NCI-H526 (cell line): ENCODE results near the gene FREM3.
"Not testable (repeated sequence)": the region's sequence is repeated elsewhere in the genome, so short reads cannot be mapped to it uniquely, and the experiment has no call there.

Experiments
- DNase-seq, 2 experiments: peaks; one replicate each; lab custom pipeline; 2025; lab: John Stamatoyannopoulos, UW

FREM3 gene

DNA sequence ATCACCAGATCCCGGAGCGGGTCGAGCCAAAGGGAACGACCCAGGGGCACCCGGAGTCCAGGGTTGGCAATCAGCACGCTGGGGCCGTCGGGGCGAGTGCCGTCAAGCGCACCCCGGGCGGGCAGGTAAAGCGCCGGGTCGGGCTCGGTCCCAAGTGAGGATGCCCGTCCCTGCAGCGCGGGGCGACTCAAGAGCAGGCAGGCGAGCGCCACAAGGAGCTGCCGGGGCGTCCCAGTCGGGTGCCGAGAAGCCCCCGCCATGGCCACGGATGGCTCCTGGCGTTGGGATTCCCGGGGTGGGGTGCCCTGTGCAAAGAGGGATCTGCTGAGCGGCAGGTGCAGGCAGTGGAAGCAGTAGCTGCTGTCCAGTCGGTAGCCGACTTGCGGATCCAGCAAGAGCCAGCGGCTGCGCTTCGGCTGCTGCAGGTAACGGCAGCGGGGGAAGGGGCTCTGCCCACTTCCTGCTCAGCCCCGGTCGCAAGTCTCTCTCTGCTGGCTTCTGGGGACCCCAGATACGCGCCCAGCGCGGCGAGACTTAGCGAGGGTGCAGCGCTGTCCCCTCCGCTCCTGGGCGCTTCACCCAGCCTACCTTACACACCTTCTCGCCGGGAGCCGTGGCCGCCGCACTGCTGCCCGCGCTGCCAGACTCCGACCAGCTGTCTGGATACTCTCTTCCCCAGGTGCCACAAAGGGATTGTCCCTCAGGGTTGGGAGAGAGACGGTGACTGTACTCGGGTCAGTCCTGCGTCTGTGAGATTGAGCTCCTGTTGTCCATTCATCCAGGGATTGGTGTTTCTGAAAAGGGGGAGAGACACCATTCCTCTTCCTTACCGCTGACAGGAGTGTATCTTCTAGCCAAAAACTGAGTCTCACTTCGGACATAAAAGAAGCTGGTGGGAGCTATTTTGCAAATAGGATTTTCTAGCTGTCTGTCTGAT, at the start of gene FREM3:
Gene FREM3 (minus strand): TSS at position 260 of the 937 bp plus-strand sequence. CDS start 0 bp downstream, at position 260.
- peak in 1 of 2 experiments; percentile 65 for DNase-seq

DNA sequence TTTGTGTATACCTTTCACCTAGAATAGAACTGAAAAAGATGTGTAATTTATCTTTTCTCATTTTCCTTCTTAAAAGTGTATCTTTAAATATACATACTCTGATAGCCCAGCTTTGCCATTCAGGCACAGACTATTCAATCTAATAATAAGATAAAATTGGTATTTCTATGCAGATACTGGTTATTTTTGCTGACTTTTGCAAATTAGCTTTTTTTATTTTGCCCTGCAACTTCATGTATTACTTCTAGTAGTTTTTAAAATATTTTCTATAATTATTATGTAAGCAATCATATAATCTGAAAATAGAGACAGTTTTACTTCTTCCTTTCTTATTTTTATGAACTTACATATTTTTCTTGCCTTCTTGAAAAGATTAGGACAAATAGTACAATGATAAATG, 45.4 kb upstream of the FREM3 start:
- DNase-seq = no peak

GRCh38 chr4:143743591-143743990, 43.1 kb upstream of the FREM3 start:
- DNase-seq = no peak

- no peak for DNase-seq
Measured at GRCh38 chr4:143742834-143743233, 42.4 kb upstream of the FREM3 start.

DNA sequence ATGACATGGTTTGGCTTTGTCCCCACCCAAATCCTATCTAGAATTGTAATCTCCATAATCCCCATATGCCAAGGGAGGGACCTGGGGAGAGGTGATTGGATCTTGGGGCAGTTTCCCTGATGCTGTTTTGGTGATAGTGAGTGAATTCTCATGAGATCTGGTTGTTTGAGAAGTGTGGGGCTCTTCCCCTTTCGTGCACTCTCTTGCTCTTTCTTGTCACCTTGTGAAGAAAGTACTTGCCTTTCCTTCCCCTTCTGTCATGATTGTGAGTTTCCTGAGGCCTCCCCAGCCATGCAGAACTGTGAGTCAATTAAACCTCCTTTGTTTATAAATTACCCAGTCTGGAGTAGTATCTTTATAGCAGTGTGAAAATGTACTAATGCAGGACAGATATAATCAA, 36.4 kb upstream of the FREM3 start:
- DNase-seq = no peak

- not testable (repeated sequence) for DNase-seq
Measured at GRCh38 chr4:143736061-143736460, 35.6 kb upstream of the FREM3 start.

- DNase-seq = no peak
Measured at GRCh38 chr4:143728166-143728565, 27.7 kb upstream of the FREM3 start.

GRCh38 chr4:143726714-143727113, 26.2 kb upstream of the FREM3 start:
- DNase-seq = no peak

GRCh38 chr4:143721317-143721716, 20.8 kb upstream of the FREM3 start:
- no peak for DNase-seq

- DNase-seq = not testable (repeated sequence)
Measured at GRCh38 chr4:143718748-143719147, 18.3 kb upstream of the FREM3 start.

- DNase-seq = no peak
Measured at GRCh38 chr4:143713955-143714625, 13.6 kb upstream of the FREM3 start.

- no peak for DNase-seq
Measured at GRCh38 chr4:143713553-143713952, 13.1 kb upstream of the FREM3 start.

DNA sequence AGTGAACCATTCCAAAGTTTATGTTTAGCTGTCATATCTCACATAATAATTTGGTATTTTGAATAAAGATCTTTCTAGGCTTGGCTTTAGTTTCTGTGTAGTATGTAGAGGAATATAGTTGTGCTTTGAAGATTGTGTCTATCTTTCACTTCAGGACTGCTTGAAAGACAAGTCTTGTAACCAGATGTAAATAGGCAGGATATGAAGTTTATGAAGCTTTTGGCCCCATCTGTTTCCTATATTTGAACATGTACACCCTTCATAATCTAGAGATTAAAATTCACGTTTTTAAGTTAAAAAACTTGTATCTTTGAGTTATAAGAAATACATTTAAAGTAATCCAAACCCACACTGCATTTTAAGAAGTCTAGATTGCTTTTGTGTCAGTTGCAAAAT, 11.7 kb upstream of the FREM3 start:
- no peak for DNase-seq

DNA sequence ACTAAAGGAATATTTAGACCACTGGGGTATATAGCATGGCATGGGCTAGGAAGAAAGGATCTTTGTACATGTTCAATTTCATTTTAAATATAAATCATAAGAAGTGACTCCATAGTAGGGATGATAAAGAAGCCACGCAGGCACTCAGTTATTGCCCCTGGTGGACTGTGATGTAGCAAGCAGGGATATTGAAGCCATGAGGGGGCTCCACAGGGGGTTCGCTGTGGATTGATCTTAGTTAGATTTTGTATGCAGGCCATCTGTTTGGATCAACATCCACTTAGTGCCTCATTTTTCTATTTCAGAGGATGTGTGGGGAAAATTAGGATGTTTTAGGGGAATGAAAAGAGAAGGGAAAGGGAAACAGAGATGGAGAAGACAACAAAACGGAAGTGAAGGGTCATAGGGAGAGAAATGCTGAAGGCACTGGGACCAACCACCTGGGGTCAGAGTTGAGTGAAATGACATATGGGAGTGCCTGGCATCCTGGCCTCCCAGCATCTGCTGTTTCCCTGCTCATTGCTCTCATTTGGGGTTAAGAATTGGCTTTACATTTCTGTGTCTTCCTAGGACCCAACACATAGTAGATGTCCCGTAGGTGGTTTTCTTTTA, 11.2 kb upstream of the FREM3 start:
- no peak for DNase-seq

- no peak for DNase-seq
Measured at GRCh38 chr4:143701365-143701764, 890 bp upstream of the FREM3 start.

DNA sequence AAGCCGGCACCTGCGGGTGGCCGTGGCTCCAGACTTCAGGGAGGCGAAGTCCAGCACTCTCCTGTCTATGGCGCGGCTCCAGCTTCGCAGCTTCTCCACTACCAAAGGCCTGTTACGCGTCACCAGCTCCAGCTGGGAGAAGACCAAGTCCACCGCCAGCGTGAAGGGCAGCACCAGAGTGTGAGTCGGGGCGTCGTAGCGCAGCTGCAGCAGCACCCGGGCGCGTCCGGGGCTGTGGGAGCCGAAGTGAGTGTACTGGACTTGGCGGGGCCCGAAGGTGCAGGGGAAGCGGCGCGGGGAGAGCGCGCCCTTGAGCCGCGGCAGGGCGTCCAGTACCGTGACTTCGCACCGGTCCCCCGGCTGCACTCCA, 444 bp downstream of the FREM3 start:
- DNase-seq = peak; percentile 7 to 64

DNA sequence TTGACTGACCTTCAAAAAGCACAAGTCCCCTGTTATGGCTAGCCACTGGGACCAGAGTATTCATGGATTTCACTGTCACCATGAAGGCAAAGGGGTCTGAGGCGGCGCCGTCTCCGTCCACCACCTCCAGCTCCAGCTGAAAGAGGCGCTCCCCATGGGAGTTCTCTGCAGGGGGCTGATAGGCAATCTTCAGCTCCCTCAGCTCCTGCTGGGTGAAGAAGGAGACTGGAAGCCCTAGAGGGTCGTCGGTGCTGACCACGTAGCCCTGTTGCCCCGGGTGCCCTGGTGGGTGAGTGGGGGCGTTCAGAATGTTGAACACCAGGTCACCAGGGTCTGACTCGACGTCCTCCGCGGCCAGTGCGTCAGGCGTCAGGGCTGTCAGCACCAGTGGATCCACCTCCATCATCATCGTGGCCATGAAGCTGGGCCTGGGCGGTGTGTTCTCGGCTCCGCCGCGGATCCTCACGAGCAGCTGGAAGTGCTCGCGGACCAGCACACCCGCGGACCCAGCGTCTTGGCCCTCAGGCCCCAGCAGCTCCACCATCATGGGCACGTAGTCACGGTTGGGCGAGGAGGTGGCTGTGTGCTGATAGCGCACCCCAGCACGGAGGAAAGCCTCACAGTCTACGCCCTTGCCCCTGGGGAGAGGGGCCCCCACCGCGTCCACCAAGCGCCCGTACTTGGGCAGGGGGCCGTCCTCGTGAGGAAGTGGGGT, 987 bp downstream of the FREM3 start:
- no peak for DNase-seq

GRCh38 chr4:143693856-143694255, 6.6 kb downstream of the FREM3 start:
- no peak for DNase-seq

GRCh38 chr4:143692241-143692640, 8.2 kb downstream of the FREM3 start:
- DNase-seq = no peak

DNA sequence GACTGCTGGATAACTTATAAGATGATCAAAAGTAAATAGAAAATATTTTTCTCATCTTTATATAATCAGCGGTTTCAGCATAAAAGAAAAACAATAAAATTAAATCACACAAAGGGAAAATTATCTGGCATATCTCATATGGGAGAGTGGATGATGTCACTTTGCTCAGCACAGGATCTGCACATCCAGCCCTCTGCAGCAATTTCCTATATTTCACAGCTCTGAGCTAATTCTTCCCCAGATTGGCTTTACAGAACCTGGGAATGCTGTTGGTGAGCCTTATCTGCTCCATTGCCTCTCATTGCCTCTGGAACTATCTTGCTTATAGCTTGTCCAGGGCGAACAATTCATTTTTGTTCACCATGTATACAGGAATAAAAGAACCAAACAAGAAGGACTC, 21.0 kb downstream of the FREM3 start:
- DNase-seq = no peak

DNA sequence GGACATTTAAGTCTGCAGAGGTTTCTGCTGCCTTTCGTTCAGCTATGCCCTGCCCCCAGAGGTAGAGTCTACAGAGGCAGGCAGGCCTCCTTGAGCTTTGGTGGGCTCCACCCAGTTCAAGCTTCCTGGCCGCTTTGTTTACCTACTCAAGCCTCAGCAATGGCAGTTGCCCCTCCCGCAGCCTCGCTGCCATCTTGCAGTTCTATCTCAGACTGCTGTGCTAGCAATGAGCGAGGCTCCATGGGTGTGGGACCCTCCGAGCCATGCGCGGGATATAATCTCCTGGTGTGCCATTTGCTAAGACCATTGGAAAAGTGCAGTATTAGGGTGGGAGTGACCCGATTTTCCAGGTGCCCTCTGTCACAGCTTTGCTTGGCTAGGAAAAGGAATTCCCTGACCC, 26.8 kb downstream of the FREM3 start:
- DNase-seq = not testable (repeated sequence)

DNA sequence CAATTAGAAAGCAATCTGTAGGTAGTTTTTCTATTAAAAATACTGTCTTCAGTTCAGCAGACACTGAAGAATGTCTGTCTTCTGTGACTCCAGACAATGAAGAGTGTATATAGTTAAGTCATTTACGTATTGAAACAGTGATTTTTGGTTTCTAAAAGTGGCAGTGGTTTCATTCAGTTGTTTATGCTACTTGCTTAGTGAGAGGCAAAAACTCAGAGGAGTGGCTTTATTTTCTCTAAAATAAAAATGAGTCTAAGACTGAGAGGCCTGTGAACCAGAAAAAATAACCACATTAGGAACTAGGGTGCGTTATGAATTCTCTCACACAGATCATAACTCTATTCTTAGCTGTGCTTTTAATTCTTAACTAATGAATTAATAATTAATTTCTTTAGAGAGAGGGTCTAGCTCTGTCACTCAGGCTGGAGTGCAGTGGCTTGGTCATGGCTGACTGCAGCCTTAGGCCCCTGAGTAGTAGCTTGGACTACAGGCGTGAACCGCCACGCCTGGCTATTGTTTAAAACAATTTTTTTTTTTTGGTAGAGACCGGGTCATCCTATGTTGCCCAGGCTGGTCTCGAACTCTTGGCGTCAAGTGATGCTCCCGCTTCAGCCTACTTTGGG, 31.4 kb downstream of the FREM3 start:
- no peak for DNase-seq
